IPS-20b (cell line): ENCODE measurements around the gene SPINDOC.
A peak's percentile ranks its signal among the peaks of the same experiment; 100 is the strongest.
"Not testable (repeated sequence)": the region's sequence is repeated elsewhere in the genome, so short reads cannot be mapped to it uniquely, and the experiment has no call there.

Source experiments
- H3K27ac ChIP-seq: one replicate; pipeline ENCODE4 v1.5.1; 2013; ENCODE audit warnings: low read length
- H3K27me3 ChIP-seq: 2 replicates; pipeline ENCODE4 v1.6.1; 2013; ENCODE audit warnings: mild to moderate bottlenecking, low read length, inconsistent platforms; ENCODE audit not compliant: insufficient read depth
- H3K36me3 ChIP-seq: 2 replicates; pipeline ENCODE4 v1.6.1; 2013; ENCODE audit warnings: low read depth, mild to moderate bottlenecking, inconsistent platforms, low read length, moderate library complexity; ENCODE audit not compliant: insufficient read depth
- H3K4me1 ChIP-seq: 2 replicates; pipeline ENCODE4 v1.6.1; 2013; ENCODE audit warnings: mild to moderate bottlenecking, control low read depth, inconsistent platforms, low read length, moderate library complexity; ENCODE audit not compliant: insufficient read depth
- H3K4me3 ChIP-seq: 2 replicates; pipeline ENCODE4 v1.5.1; 2013; ENCODE audit warnings: mild to moderate bottlenecking, low read length, inconsistent platforms
- H3K9ac ChIP-seq: 2 replicates; pipeline ENCODE4 v1.6.1; 2013; ENCODE audit warnings: low read depth, mild to moderate bottlenecking, inconsistent platforms, low read length, moderate library complexity
- H3K9me3 ChIP-seq: 2 replicates; pipeline ENCODE4 v1.6.1; 2013; ENCODE audit warnings: mild to moderate bottlenecking, low read depth, low read length, inconsistent platforms; ENCODE audit not compliant: insufficient read depth

Gene SPINDOC

GRCh38 chr11:63846897-63847296, 33.6 kb downstream of the SPINDOC start:
- Histone ChIP-seq H3K4me1 (peaks cover 38% of the 10 kb centered on the region), H3K36me3 (peaks cover 9% of the 10 kb centered on the region; the same call in 1 of the 2 replicates), H3K27ac (no peak overlapping the region), H3K9me3 (no peaks in the 10 kb centered on the region), H3K4me3 (0 out of 2 replicates have a peak overlapping the region, but pooled peaks have one; percentile 2), H3K27me3 (no peaks in the 10 kb centered on the region), H3K9ac (peak overlapping the region; percentile 54; the same call in 1 of the 2 replicates)

GRCh38 chr11:63847363-63847762, 34.1 kb downstream of the SPINDOC start:
- H3K27ac ChIP-seq: peak overlapping the region; percentile 27
- H3K9ac ChIP-seq: peak overlapping the region; percentile 54; the same call in 1 of the 2 replicates
- peak overlapping the region; percentile 24; the same call in 1 of the 2 replicates for H3K4me3 ChIP-seq
- peaks cover 38% of the 10 kb centered on the region for H3K4me1 ChIP-seq
- no peaks in the 10 kb centered on the region for H3K27me3 ChIP-seq
- H3K36me3 ChIP-seq: peaks cover 9% of the 10 kb centered on the region; the same call in 1 of the 2 replicates
- no peaks in the 10 kb centered on the region for H3K9me3 ChIP-seq

GRCh38 chr11:63849691-63850090, 36.4 kb downstream of the SPINDOC start:
- Histone ChIP-seq H3K9me3 (no peaks in the 10 kb centered on the region), H3K27ac (no peak overlapping the region), H3K4me1 (peaks cover 20% of the 10 kb centered on the region), H3K9ac (no peak overlapping the region), H3K27me3 (no peaks in the 10 kb centered on the region), H3K36me3 (peaks cover 5% of the 10 kb centered on the region; the same call in 1 of the 2 replicates), H3K4me3 (no peak overlapping the region)

- Histone ChIP-seq H3K27me3 (no peaks in the 10 kb centered on the region), H3K9ac (no peak overlapping the region), H3K27ac (no peak overlapping the region), H3K9me3 (no peaks in the 10 kb centered on the region), H3K4me3 (no peak overlapping the region), H3K4me1 (peaks cover 12% of the 10 kb centered on the region; the same call in 1 of the 2 replicates), H3K36me3 (peaks cover 12% of the 10 kb centered on the region; the same call in 1 of the 2 replicates)
These were observed 37.7 kb downstream of the SPINDOC start for GRCh38 chr11:63850920-63851319.

GRCh38 chr11:63851364-63851763, 38.1 kb downstream of the SPINDOC start:
- peaks cover 12% of the 10 kb centered on the region; the same call in 1 of the 2 replicates for H3K4me1 ChIP-seq
- no peak overlapping the region for H3K9ac ChIP-seq
- no peaks in the 10 kb centered on the region for H3K27me3 ChIP-seq
- H3K27ac ChIP-seq: no peak overlapping the region
- no peak overlapping the region for H3K4me3 ChIP-seq
- H3K36me3 ChIP-seq: peaks cover 12% of the 10 kb centered on the region; the same call in 1 of the 2 replicates
- no peaks in the 10 kb centered on the region for H3K9me3 ChIP-seq

- H3K9ac ChIP-seq: no peak overlapping the region
- H3K36me3 ChIP-seq: peaks cover 12% of the 10 kb centered on the region; the same call in 1 of the 2 replicates
- H3K4me3 ChIP-seq: no peak overlapping the region
- no peak overlapping the region for H3K27ac ChIP-seq
- no peaks in the 10 kb centered on the region for H3K9me3 ChIP-seq
- H3K27me3 ChIP-seq: no peaks in the 10 kb centered on the region
- no peaks in the 10 kb centered on the region for H3K4me1 ChIP-seq
These were observed 40.2 kb downstream of the SPINDOC start for GRCh38 chr11:63853476-63853875.

GRCh38 chr11:63854696-63855095, 41.4 kb downstream of the SPINDOC start:
- Histone ChIP-seq H3K27ac (no peak overlapping the region), H3K36me3 (peaks cover 12% of the 10 kb centered on the region; the same call in 1 of the 2 replicates), H3K4me1 (no peaks in the 10 kb centered on the region), H3K4me3 (no peak overlapping the region), H3K27me3 (no peaks in the 10 kb centered on the region), H3K9me3 (no peaks in the 10 kb centered on the region), H3K9ac (no peak overlapping the region)

- H3K36me3 ChIP-seq: peaks cover 16% of the 10 kb centered on the region
These were observed 42.7 kb downstream of the SPINDOC start for GRCh38 chr11:63855975-63856374.

GRCh38 chr11:63858628-63859550, 45.6 kb downstream of the SPINDOC start:
- no peak overlapping the region for H3K27ac ChIP-seq
- no peaks in the 10 kb centered on the region; the same call in 1 of the 2 replicates for H3K4me1 ChIP-seq
- no peak overlapping the region for H3K9ac ChIP-seq
- H3K36me3 ChIP-seq: peaks cover 17% of the 10 kb centered on the region; the same call in 1 of the 2 replicates
- H3K9me3 ChIP-seq: no peaks in the 10 kb centered on the region
- H3K4me3 ChIP-seq: no peak overlapping the region
- no peaks in the 10 kb centered on the region for H3K27me3 ChIP-seq

More at GRCh38 chr11:63855975-63856374, 42.7 kb downstream of the SPINDOC start:
- H3K27me3 ChIP-seq: no peaks in the 10 kb centered on the region
- H3K27ac ChIP-seq: no peak overlapping the region
- no peaks in the 10 kb centered on the region for H3K9me3 ChIP-seq
- no peak overlapping the region for H3K9ac ChIP-seq
- no peak overlapping the region for H3K4me3 ChIP-seq
- H3K4me1 ChIP-seq: no peaks in the 10 kb centered on the region

GRCh38 chr11:63862923-63863322, 49.7 kb downstream of the SPINDOC start:
- no peak overlapping the region for H3K4me3 ChIP-seq
- H3K9me3 ChIP-seq: no peaks in the 10 kb centered on the region
- no peak overlapping the region for H3K27ac ChIP-seq
- peaks cover 8% of the 10 kb centered on the region; the same call in 1 of the 2 replicates for H3K36me3 ChIP-seq
- H3K27me3 ChIP-seq: no peaks in the 10 kb centered on the region
- H3K9ac ChIP-seq: no peak overlapping the region
- H3K4me1 ChIP-seq: peaks cover 7% of the 10 kb centered on the region; the same call in 1 of the 2 replicates

GRCh38 chr11:63863620-63864019, 50.4 kb downstream of the SPINDOC start:
- H3K4me1 ChIP-seq, H3K27ac ChIP-seq, H3K4me3 ChIP-seq: not testable (repeated sequence)

More at GRCh38 chr11:63863620-63864019, 50.4 kb downstream of the SPINDOC start:
- not testable (repeated sequence) for H3K9ac ChIP-seq, H3K27me3 ChIP-seq, H3K9me3 ChIP-seq, H3K36me3 ChIP-seq
